GM19455 (cell line): Measurements from ENCODE around the gene B3GAT3.
"Not testable (repeated sequence)": the region's sequence is repeated elsewhere in the genome, so short reads cannot be mapped to it uniquely, and the experiment has no call there.

Source experiments
- ATAC-seq: cut with Tn5 transposase; IDR thresholded peaks from one replicate; pipeline ENCODE4 v1.9.1; 2021; ENCODE audit not compliant: unreplicated experiment

The B3GAT3 gene

DNA sequence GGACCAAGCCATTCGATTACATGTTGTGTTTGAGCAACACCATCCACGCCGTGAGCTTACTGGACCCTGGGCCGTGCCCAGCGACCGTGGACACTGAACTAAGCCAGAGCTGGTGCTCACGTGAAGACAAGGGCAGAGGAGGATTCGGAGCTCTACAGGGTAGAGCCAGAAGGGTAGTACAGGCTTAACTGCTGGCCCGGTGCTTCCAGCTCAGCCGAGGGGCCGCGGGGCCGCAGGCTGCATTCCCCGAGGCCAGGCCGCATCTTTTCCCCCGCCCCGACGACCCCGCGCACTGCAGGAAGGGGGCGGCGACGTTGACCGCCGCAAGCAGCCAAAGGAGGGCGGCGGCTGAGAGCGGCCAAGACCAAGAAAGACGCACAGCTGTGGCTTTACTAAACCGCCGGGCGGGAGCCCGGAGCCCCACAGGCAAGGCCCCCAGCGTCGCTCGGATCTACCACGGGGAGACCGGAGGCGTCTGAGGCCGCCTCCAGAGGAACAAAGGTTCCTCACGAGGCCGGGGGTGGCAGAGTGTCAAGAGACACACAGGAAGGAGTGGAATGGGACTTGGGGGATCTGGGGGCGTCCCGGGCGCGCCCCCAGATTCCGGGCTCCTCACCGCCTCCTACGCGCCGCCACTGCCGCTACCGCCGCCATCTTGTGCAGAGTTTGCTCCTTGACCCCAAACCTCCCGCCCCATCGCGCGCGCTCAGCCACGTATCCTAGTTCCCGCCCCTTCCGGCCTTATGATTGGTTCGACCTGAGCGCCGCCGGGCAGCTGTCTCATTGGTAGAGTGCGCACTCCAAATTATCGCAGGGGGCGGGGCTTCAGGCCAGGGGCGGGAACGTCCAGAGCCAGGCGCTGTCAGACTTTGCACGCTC, 24.4 kb upstream of the B3GAT3 start, which contains the start of gene GANAB:
Gene GANAB (minus strand): TSS at position 668 of the 879 bp plus-strand sequence. CDS start 14 bp downstream, at position 654.
- ATAC-seq, result peak; percentile 91

DNA sequence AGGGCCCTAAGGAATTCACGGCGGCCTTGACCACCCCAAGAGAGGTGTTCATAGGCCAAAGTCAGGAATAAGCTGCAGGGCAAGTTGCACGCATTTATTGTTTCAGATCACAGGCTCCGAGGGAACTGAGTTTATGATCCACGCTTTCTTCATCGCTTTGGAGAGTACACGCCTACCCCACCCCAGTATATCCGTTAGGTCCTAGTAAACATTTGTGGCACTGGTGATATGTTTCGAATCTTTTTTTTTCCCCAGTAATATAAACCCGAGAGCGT, 23.8 kb upstream of the B3GAT3 start:
- no peak for ATAC-seq

DNA sequence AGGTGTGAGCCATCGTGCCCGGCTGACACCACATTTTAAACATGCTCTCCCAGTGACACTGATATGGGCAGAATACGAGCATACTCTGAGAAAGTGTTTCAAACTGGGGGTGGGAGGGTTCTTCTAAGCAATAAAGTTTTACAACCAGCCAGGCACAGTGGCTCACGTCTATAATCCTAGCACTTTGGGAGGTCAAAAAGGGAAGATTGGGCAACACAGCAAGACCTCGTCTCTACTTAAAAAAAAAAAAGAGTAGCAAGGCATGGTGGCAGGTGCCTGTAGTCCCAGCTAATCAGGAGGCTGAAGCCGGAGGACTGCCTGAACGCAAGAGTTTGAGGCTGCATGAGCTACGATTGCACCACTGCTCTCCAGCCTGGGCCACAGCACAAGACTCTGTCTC, 22.4 kb upstream of the B3GAT3 start:
- ATAC-seq, result no peak

DNA sequence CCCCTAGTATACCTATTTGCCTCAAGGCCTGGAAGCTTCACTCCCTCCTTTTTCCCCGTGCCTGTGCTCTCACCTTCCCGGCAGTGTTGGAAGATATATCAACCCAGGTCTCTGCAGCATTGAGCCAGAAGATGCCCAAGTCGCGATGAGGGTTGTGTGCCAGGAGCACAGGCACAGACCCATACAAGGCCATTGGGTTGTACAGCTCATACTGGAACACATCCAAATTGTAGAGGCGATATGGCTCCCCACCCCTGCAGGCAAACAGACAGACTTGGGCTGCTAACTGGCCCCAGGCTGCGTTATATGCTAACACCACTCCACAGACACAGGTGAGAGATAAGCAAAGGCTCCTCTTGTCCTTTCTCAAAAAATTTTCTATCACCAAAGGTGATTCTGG, 10.7 kb upstream of the B3GAT3 start:
- no peak for ATAC-seq

DNA sequence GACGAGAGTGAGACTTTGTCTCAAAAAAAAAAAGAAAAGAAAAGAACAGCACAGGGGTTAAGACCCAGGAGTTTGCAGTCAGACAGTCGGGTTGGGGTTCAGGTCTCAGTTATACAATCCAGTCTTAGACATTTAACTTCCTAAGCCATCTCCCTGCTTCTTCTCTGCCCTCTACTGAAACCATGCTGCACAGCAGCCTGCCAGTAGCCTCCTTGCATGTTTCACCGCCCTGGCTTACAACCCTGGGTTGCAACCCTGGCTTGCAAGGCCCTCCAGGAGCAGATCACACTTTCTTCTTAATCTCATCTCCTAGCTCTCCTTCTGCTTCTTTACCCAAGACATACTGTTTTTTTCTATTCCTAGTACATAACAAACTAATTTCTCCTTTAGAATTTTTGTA, 5.9 kb upstream of the B3GAT3 start:
- ATAC-seq, result no peak

DNA sequence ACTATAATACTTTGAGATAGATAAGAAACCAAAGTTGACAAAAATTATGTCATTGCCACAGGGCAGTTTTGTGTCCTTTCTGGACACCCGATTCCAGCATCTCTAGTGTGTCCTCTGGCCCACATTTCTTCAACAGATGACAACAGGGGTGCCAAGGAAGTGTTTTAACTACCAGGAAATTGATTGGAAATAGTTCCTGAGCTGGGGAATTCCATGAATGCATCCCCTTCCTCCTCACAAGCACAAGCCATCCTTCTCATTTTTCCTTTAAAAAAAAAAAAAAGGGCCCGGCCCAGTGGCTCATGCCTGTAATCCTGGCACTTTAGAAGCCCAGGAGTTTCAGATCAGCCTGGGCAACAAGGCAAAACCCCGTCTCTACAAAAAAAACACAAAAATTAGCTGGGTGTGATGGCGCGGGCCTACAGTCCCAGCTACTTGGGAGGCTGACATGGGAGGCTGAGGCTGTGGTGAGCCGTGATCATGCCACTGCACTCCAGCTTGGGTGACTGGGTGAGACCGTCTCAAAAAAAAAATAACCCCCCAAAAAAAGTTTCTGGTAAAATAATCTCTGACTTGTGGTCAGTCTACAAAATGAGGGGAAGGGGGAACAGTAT, 797 bp upstream of the B3GAT3 start:
- no peak for ATAC-seq

DNA sequence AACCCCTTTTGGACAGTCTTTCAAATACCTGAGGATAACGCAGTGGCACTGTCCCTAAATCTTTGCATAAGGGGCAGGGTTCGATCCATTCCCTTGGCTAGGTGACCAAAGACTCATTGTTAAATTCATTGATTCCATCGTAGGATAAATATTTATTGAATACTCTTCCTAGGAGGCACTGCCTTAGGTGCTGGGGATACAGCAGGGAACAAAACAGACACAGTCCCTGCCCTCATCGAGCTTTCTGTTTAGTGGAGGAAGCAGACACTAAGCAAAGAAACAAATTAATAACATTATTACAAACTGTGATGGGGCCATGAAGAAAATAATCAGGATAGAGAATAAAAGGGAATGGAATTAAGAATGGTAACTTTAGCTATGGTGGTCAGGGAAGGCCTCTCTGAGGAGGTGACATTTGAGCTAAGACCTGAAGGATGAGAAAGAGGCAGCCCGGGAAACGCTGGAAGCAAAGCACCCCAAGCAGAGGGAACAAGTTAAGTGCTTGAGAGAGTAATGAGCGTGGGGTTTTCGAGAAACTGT, 689 bp downstream of the B3GAT3 start:
- ATAC-seq, result no peak

DNA sequence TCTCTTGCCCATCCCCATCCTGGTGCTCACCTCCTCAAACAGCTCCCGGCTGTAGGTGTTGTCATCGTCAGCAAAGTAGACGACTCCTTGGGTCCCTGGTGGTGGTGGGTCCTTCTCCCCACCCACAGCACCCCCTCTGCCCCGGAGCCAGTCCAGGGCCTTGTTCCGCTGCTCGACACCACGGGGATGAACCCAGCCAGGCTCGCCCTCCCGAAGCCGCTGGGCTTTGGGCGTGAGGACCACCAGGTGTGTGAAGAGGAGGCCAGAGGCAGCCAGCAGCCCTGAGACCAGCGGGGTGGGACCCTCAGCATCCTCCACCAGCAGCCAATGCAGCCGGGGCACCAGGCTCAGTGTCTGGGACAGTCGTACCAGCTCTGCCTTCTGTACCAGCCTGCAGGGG, 4.8 kb downstream of the B3GAT3 start:
- ATAC-seq, result not testable (repeated sequence)

DNA sequence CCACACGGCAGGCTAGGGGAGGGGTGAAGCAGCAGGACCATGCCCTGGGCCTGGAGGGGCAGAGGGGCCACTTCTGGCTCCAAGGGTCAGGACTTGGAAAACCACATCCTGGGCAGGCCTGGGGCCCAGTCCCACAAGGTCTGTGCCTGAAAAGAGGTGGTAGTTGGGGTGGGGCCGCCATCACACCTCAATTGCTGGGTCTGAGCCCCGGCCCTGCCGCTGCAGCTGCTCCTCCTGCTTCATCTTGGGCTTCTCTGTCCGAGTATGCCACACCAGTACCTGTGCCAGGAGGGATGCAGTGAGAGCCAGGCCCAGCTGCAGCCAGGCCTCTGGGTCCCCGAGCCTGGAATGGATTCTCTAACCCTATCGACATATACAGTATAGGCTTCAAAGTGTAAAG, 6.3 kb downstream of the B3GAT3 start:
- no peak for ATAC-seq

DNA sequence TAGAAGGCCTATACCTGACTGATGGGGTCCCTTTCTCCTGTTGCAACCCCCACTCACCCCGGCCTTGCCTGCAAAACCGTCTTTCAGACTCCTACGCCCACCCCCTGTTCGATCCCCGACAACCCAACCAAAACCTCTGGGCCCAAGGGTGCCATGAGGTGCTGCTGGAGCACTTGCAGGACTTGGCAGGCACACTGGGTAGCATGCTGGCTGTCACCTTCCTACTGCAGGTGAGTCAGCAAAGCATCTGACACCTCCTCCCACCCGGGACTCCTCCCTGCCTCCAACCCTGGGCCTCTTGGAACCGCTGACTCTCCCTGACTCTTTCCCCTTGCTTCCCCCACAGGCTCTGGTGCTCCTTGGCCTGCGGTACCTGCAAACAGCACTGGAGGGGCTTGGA, 7.5 kb downstream of the B3GAT3 start:
- ATAC-seq, result no peak

DNA sequence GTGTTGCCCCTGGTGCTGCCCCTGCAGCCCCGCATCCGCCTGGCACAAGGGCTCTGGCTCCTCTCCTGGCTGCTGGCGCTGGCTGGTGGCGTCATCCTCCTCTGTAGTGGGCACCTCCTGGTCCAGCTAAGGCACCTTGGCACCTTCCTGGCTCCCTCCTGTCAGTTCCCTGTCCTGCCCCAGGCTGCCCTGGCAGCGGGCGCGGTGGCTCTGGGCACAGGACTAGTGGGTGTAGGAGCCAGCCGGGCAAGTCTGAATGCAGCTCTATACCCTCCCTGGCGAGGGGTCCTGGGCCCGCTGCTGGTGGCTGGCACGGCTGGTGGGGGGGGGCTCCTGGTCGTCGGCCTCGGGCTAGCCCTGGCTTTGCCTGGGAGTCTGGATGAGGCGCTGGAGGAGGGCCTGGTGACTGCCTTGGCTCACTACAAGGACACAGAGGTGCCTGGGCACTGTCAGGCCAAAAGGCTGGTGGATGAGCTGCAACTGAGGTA, 8.5 kb downstream of the B3GAT3 start:
- ATAC-seq, result no peak

DNA sequence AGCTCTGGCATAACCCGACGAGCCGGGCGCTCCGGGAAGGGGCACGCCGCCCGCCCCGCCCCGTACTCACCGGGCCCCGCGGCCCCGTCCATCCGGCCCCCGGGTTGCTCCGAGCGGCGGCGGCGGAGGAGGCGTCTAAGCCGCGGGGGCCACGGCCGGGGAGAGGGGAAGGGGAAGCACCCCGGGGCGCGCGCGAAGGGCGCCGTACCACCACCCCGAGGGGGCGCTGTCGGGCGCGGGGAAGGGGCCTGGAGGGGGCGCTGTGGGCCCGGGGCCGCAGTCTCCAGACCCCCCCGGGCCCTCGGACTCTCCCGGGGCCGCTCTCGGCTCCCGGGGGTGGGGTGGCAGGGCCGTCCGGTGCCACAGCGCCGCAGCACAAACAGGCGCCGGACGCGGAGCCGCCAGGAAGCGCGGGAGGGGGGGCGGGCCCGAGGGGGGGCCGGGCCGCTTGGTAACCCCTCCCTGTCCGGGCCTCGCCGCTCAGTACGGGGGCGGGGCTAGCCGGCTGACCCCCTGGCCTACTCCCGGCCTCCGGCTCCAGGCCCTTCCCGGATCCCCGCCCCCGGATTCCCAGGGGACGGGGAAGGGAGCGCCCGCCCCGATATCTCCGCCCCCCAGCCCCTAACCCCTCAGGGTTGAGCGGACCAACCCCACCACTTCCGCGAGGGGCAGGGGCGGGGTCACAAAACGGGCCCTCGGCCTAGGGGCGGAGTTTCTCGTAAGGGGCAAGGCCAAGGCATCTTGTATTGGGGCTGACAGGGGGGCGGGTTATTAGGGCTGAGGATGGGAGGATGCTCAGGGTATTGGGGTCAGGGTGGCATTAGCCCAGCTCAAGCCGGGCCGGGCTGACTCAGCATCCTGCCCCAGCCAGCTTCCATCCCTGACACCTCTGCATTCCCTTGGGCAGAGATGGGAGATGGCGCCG, 9.2 kb downstream of the B3GAT3 start, which contains the start of the genes EML3 and ROM1:
Gene EML3 (minus strand): TSS at position 410 of the 925 bp plus-strand sequence. CDS start 318 bp downstream, at position 92.
Gene ROM1 (plus strand): TSS at position 892 of the 925 bp plus-strand sequence. CDS start 25 bp downstream, at position 917.
- peak; percentile 72 for ATAC-seq

DNA sequence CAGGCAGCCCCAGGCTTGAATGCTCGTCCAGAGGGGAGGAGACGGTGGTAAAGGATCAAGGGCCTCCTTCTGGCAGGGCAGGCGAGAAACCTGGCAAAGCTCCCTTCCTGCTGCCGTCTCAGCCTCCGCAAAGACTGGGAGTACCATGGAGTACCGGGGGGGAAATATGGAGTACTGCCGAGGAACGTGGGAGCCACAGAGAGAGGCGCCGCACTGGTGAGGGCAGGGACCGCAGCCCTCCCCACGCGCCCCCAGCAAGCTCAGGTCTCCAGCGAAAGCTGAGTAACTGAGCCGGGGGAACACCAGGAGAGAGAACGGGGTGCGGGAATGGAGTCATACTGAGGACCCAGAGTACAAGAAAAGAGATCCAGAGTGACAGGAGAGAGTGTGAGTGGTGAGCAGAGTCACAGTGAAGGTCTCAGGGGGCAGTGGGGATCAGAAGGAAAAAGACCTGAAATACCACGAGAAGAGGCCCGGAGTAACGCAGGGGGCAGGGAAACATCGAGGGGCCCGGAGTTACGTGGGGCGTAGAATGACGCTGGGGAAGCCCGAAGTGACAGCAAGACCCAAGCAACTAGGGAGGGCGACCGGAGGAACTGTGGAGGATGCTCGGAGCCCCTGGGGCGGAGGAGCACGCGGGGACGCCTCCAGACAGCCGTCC, 10.0 kb downstream of the B3GAT3 start:
- peak; percentile 23 for ATAC-seq

DNA sequence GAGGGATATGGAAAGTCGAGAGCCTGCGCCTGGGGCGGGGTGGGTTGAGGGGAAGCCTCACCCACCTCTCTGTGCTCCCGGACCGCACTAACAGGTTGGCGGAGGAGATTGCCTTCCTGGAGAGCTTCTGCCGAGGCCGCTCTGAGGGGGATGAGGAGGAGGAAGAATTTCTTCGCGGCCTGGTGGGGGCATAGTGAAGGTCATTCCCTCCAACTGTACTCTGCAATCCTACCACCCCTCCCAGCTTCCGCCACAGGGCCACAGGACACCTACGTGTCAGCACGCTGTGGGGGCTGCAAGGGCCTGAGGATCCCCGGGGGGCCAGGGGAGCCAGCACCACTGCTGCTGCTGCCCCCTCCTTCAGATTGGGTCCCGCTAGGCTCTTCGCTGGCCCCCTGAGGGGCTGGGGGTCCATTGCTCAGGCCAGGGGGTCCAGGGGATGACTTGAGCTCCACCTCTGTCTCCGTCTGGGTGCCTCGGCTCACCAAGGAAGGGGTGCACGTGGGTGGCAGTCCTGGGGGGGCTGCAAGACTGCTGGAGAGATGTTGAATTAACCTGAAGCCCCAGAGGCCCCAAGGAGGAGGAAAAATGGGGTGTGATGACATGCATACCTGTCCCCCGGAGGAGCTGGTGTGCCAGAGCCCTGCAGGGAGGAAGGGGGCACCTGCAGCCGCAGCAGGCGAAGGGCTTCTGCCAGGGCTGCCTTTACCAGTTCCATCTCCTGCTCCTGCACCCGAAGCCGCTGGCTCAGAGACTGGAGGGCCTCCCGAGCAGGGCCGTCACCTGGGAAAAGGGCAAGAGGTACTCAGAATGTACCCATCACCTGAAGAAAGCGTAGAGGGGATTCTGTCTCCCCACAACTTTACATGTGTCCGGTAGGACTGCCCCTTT, 10.7 kb downstream of the B3GAT3 start:
- no peak for ATAC-seq

DNA sequence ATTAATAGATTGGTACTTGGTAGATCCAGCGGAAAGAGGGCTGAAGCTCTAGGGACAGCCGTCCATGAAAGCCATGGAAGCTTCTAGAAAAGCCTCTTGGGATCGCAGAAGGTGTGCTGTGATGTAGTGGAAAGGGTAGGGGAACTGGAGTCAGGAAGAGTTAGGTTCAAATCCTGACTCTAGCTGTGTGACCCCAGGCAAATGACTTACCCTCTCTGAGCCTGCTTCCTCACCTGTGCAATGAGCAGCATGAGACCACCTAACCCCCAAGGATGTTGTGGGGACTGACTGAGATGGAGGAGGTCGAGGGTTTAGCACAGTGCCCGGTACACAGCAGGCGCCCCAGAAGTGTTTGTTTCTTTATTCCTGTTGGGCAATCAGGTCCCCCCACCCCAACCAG, 11.4 kb downstream of the B3GAT3 start:
- no peak for ATAC-seq

DNA sequence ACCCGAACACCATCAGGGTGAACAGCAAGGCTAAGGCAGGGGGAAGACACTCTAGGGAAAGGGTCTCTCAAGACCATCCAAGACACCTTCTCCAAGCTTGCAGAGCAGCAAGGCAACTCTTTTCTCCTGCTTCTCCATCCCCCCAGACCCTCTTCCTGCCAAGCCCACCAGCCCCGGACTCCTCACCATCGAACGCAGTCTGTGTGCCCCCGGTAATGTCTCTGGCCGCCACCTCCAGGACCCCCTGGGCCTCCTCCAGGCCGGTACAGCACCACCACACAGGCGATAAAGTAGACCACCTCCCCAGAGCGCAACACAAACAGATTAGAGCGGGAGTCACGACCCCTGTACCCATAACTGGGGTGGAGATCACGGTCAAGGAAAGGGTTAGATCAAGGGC, 13.0 kb downstream of the B3GAT3 start:
- ATAC-seq, result no peak

DNA sequence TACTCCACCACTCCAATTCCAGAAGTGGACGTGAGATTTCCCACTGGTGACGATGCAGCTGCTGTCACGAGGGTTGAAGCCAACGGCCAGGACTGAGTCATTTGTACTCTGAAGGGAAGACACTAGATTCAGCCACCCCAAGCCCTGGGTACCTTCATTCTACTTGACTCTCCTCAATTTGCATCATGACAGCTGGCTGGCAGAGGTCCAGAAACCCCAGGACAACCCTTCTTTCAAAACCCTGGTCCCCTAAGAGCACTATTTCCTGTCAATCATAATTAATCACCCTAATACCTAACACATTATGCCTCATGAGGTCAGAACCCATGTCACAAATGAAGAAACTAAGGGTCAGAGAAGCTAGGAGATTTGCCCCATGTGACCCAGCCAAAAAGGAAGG, 14.1 kb downstream of the B3GAT3 start:
- ATAC-seq, result no peak

DNA sequence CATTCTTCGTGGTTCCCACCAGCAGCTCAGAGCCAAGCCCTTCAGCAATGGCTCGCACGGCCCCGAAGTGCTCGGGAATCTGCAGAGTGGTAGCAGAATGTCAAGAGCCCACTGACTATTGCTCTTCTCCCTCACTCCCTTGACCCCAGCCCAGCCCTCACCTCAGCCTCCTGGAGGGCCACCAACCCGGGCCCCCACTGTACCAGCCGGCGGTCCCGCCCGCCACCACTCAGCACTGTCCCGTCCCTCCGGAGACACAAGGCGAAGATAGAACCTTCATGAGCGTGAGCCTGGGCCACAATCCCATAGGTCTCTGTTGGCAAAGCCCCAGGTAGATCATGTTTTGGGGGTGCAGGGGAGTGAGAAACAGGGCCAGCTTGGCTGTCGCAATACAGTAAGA, 15.9 kb downstream of the B3GAT3 start:
- ATAC-seq, result no peak

DNA sequence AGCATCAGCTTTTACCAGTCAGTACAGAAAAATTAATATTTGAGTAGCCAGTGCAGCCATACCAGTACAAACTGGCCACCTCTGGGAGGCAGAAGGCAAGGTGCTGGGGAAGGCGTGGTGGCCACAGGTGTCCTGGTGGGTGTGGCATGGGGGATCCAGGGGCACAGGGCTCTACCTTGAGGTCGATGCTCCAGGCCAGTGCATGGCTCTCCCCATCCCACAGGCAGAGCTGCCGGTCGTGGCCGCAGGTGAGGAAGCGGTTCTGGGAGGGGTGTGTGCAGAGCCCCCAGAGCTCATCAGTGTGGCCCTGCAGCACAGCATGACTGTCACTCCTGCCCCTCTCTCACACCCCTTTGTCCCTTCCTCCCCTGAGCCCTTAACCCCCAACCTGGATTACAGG, 16.3 kb downstream of the B3GAT3 start:
- ATAC-seq, result no peak
